HL-60 (cell line): Measurements from ENCODE around the gene GUCA1A.

Experiments used
- DNase-seq, 2 experiments: peaks; one replicate each; pipeline ENCODE4 v3.0.0-alpha.2; 2010 to 2020; ENCODE audit warnings: low read depth in 1 of 2, low spot score in 1 of 2
- H3K27ac ChIP-seq: fragments of 250-450 bp; sonication (Bioruptor Pico); replicated peaks from 2 replicates; pipeline ENCODE4 v1.5.1; 2020; ENCODE audit warnings: mild to moderate bottlenecking, moderate library complexity
- H3K27me3 ChIP-seq: fragments of 250-450 bp; sonication (Bioruptor Pico); 2 replicates; pipeline ENCODE4 v1.5.1; 2021; ENCODE audit warnings: mild to moderate bottlenecking, moderate library complexity; ENCODE audit not compliant: insufficient read depth, poor library complexity, severe bottlenecking
- H3K4me3 ChIP-seq: replicated peaks from 2 replicates; pipeline ENCODE4 v1.5.1; 2011; ENCODE audit warnings: mild to moderate bottlenecking, control low read depth, low read length; ENCODE audit not compliant: insufficient read depth
- GABPA ChIP-seq: IDR thresholded peaks from 2 replicates; pipeline ENCODE4 v1.6.1; 2012; ENCODE audit warnings: low read depth
- POLR2AphosphoS5 ChIP-seq: IDR thresholded peaks from 2 replicates; pipeline ENCODE4 v1.6.1; 2012; ENCODE audit warnings: low read depth
- SPI1 ChIP-seq: IDR thresholded peaks from 2 replicates; pipeline ENCODE4 v1.6.1; 2012; ENCODE audit warnings: low read depth, mild to moderate bottlenecking, borderline replicate concordance
- TF ChIP-seq, protein P1 (sequence below): IDR thresholded peaks from one replicate; pipeline ENCODE4 v1.5.1; 2011; ENCODE audit warnings: low read length, control low read depth, inconsistent platforms; ENCODE audit not compliant: insufficient read depth
- TF ChIP-seq, protein P2 (sequence below): IDR thresholded peaks from 2 replicates; pipeline ENCODE4 v1.6.1; 2012; ENCODE audit warnings: low read depth; ENCODE audit not compliant: insufficient replicate concordance

Gene GUCA1A

DNA sequence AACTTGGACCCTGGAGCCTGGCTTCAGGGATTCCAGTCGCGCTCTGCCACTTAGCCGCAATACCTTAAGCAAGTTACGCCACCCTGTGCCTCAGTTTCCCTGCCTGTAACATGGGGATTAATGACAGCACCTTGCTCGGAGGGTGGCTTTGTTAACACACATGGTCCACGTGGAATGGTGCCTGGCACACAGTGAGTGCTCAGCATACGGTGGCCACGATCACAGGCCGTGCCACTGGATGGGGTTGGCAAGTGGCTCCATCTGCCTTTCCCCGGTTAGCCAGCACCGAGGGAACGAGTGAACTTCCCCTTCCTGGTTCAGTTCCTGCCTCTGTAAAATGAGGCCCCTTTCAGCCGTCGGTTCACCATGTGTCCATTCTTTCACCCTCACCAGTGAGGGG is 47.9 kb upstream of the GUCA1A start:
- Histone ChIP-seq H3K27me3 (no peaks in the 10 kb centered on the region), H3K27ac (peak overlapping the region; percentile 40), H3K4me3 (no peak overlapping the region)
- TF ChIP-seq, protein P1, sequence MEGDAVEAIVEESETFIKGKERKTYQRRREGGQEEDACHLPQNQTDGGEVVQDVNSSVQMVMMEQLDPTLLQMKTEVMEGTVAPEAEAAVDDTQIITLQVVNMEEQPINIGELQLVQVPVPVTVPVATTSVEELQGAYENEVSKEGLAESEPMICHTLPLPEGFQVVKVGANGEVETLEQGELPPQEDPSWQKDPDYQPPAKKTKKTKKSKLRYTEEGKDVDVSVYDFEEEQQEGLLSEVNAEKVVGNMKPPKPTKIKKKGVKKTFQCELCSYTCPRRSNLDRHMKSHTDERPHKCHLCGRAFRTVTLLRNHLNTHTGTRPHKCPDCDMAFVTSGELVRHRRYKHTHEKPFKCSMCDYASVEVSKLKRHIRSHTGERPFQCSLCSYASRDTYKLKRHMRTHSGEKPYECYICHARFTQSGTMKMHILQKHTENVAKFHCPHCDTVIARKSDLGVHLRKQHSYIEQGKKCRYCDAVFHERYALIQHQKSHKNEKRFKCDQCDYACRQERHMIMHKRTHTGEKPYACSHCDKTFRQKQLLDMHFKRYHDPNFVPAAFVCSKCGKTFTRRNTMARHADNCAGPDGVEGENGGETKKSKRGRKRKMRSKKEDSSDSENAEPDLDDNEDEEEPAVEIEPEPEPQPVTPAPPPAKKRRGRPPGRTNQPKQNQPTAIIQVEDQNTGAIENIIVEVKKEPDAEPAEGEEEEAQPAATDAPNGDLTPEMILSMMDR: no peak
- TF ChIP-seq POLR2AphosphoS5 (no peak), GABPA (no peak), SPI1 (no peak)
- TF ChIP-seq, protein P2, sequence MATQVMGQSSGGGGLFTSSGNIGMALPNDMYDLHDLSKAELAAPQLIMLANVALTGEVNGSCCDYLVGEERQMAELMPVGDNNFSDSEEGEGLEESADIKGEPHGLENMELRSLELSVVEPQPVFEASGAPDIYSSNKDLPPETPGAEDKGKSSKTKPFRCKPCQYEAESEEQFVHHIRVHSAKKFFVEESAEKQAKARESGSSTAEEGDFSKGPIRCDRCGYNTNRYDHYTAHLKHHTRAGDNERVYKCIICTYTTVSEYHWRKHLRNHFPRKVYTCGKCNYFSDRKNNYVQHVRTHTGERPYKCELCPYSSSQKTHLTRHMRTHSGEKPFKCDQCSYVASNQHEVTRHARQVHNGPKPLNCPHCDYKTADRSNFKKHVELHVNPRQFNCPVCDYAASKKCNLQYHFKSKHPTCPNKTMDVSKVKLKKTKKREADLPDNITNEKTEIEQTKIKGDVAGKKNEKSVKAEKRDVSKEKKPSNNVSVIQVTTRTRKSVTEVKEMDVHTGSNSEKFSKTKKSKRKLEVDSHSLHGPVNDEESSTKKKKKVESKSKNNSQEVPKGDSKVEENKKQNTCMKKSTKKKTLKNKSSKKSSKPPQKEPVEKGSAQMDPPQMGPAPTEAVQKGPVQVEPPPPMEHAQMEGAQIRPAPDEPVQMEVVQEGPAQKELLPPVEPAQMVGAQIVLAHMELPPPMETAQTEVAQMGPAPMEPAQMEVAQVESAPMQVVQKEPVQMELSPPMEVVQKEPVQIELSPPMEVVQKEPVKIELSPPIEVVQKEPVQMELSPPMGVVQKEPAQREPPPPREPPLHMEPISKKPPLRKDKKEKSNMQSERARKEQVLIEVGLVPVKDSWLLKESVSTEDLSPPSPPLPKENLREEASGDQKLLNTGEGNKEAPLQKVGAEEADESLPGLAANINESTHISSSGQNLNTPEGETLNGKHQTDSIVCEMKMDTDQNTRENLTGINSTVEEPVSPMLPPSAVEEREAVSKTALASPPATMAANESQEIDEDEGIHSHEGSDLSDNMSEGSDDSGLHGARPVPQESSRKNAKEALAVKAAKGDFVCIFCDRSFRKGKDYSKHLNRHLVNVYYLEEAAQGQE: no peak
- peak in 1 of 2 experiments; percentile 49 for DNase-seq

DNA sequence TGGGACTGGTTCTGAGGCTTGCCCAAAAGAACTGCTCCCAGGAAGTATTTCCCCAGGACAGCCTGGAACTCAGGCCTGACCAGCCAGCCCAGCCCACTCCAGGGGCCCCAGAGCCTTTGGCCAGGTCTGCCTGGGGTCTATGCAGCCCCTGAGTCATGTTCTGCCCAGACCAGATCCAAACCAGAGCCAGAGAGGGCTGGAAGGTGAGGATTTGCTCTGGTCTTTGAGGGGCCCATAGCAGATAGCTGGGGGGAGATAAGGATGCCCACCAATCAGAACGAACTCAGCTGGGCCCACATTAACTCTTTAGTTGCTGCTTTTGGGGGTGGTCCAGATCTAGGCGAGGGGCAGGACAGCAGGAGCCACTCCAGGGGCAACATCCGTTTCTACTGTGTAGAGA is 47.5 kb upstream of the GUCA1A start:
- H3K27ac ChIP-seq: peak overlapping the region; percentile 40
- no peak overlapping the region for H3K4me3 ChIP-seq
- TF ChIP-seq, protein P1: no peak
- no peak for TF ChIP-seq GABPA
- TF ChIP-seq, protein P2: no peak
- TF ChIP-seq POLR2AphosphoS5: no peak
- TF ChIP-seq SPI1: no peak
- DNase-seq: no peak
- no peaks in the 10 kb centered on the region for H3K27me3 ChIP-seq

DNA sequence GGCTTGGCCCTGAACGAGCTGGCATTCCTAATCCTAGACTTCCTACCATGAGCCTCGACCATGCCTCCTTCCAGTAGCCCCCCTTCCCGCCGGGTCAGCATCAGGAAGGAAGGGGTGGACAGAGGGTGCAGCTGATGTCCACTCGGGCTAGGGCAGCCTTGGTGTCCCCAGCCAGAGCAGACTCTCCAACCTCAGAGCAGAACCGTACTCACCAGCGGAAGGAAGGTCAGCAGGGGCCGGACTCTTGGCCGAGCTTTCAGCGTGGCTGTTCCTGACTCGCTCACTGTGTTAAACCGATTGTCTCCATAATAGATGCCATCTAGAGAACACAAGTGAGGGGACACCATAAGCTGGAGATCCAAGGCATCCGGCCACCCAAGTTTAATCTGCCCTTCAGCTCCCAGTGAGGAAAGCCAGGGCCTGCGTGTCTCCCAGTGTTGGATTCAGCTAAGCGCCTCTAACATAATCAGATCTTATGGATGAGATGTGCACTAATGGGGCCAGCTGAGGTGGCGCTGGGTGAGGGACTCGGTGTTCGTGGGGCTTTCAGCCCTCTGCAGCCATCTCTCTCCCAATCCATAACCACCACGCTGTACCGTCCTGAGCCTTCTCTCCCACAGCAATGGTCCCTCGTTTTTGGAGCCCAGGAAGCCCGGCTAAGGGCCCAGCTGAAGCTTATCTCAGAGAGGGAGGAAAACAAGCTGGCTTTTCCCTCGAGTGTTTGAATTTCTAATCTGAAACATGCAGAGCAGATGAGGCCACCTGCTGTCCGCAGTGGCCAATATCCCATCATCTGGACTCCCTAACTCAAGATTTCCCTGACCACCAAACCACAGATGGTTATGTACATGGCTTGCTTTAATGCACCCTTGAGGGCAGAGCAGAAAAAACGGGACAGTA is 44.5 kb upstream of the GUCA1A start:
- TF ChIP-seq, protein P2: no peak
- TF ChIP-seq, protein P1: no peak
- TF ChIP-seq GABPA (no peak), SPI1 (no peak), POLR2AphosphoS5 (no peak)
- Histone ChIP-seq H3K27ac (no peak overlapping the region), H3K27me3 (no peaks in the 10 kb centered on the region), H3K4me3 (no peak overlapping the region)
- no peak for DNase-seq
